ENCODE measurements around the gene FLT3LG.

DNA sequence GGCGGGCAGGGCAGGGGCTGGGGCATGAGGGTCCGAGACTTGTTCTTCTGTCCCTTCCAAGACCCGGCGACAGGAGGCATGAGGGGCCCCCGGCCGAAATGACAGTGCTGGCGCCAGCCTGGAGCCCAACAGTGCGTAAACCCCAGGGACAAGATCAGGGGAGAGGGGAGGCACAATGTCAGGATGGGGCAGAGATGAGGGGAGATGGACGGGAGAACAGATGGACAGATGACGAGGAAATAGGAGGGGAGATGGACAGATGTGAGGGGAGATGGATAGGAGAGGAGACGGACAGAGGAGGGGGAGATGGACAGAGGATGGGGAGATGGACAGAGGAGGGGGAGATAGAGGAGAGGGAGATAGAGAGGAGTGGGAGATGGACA is 518 bp downstream of the FLT3LG start:
- TF ChIP-seq, protein P1, sequence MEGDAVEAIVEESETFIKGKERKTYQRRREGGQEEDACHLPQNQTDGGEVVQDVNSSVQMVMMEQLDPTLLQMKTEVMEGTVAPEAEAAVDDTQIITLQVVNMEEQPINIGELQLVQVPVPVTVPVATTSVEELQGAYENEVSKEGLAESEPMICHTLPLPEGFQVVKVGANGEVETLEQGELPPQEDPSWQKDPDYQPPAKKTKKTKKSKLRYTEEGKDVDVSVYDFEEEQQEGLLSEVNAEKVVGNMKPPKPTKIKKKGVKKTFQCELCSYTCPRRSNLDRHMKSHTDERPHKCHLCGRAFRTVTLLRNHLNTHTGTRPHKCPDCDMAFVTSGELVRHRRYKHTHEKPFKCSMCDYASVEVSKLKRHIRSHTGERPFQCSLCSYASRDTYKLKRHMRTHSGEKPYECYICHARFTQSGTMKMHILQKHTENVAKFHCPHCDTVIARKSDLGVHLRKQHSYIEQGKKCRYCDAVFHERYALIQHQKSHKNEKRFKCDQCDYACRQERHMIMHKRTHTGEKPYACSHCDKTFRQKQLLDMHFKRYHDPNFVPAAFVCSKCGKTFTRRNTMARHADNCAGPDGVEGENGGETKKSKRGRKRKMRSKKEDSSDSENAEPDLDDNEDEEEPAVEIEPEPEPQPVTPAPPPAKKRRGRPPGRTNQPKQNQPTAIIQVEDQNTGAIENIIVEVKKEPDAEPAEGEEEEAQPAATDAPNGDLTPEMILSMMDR (IDR thresholded peaks at IDR 0.05), result no peak
- no peak for TF ChIP-seq POLR2A (IDR thresholded peaks at IDR 0.05)
- no peak for TF ChIP-seq POLR2AphosphoS5 (IDR thresholded peaks at IDR 0.05)

Data from prostate gland (tissue), 2 donors.